NT2/D1 (cell line): ENCODE results near the gene ZNF346.

Source experiments
- YY1 ChIP-seq: IDR thresholded peaks from 2 replicates; pipeline ENCODE4 v1.6.1; 2011; ENCODE audit not compliant: insufficient read length, insufficient read depth
- ZNF274 ChIP-seq: IDR thresholded peaks from 2 replicates; pipeline ENCODE4 v1.6.1; 2011; ENCODE audit warnings: mild to moderate bottlenecking, low read depth, low read length

- TF ChIP-seq ZNF274 (no peak), YY1 (no peak)
These were observed 63.6 kb downstream of the ZNF346 start for GRCh38 chr5:177085985-177086653.
